Motor neuron (in vitro differentiated cells): ENCODE results near the gene KAT7. TPM values are rescaled to one million over a fixed set of nuclear protein-coding genes. Genes with fewer than 3 reads are reported as not detected.

Experiments
- ATAC-seq, 8 experiments: fragments of 200-7000 bp; cut with Tn5 transposase; replicated peaks in 6 of 8; 2 replicates each; pipeline ENCODE4 v1.8.0; 2021; ENCODE audit warnings: mild to moderate bottlenecking in 8 of 8, moderate library complexity in 8 of 8
- H3K27ac ChIP-seq, 2 donors: fragments of 250-450 bp; sonication (Bioruptor Pico); 2 replicates each; pipeline ENCODE4 v1.9.0; 2021; ENCODE audit warnings: antibody characterized with exemption in 2 of 2, mild to moderate bottlenecking in 2 of 2, moderate library complexity in 1 of 2
- H3K4me1 ChIP-seq, 2 donors: fragments of 250-450 bp; sonication (Bioruptor Pico); replicated peaks in 1 of 2; 2 replicates each; pipeline ENCODE4 v1.6.1; 2021; ENCODE audit warnings: antibody characterized with exemption in 2 of 2, mild to moderate bottlenecking in 2 of 2, moderate library complexity in 1 of 2
- H3K4me3 ChIP-seq, 5 donors: fragments of 250-450 bp; sonication (Bioruptor Pico); 2 replicates each; pipeline ENCODE4 v1.9.0; 2021; ENCODE audit warnings: antibody characterized with exemption in 5 of 5, mild to moderate bottlenecking in 5 of 5, moderate library complexity in 4 of 5
- WGBS, 10 experiments: fragments of 450-650 bp; shearing (Covaris generic); methylation state at CpG; one replicate each; pipeline ENCODE4 v1.0.0; 2022; 5-methylcytosine and 5-hydroxymethylcytosine counted together
- in situ Hi-C, 9 experiments: fragments of 400-800 bp; cut with MboI; loops; one replicate each; pipeline ENCODE4 v1.15.0; 2021; ENCODE audit warnings: low sequenced_read_pairs in 9 of 9, low pct_unique_long_range_greater_than_20kb in 2 of 9; ENCODE audit not compliant: unreplicated experiment in 9 of 9
- total RNA-seq, 8 experiments: library from RNA; unstranded; fragments of 300-600 nt; gene quantifications; 2 replicates each; pipeline versions ENCODE4 v1.2.3 to v1.2.4, GENCODE V29; 2022

Gene KAT7
- total RNA-seq, 8 experiments from 2014 or later, result 18.2 to 45.5 (median 33.7) TPM

DNA sequence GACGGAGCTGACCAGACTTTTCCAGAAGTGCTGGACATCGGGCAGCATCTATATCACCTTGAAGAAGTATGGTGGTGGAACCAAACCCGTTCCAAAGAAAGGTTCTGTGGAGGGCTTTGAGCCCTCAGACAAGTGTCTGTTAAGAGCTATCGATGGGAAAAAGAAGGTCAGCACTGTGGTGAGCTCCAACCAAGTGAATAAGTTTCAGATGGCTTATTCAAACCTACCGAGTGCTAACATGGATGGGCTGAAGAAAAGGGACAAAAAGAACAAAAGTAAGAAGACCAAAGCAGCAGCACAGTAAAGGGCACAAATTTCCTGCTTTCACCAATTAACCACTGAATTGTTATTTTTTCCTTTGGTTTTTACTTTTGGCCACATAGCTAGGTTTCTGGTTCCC lies 6.9 kb downstream of the KAT7 start:
- WGBS, 10 experiments, result 40 to 100% (median 90%) methylated on average over 1 to 5 of the region's 5 CpGs; no CpG with 5 or more reads in 3 of the 10 experiments
- ATAC-seq, result no peak
- no peak overlapping the region for H3K4me3 ChIP-seq
- in situ Hi-C loops, result no loop called here
- no peak overlapping the region for H3K27ac ChIP-seq
- no peaks in the 10 kb centered on the region for H3K4me1 ChIP-seq

DNA sequence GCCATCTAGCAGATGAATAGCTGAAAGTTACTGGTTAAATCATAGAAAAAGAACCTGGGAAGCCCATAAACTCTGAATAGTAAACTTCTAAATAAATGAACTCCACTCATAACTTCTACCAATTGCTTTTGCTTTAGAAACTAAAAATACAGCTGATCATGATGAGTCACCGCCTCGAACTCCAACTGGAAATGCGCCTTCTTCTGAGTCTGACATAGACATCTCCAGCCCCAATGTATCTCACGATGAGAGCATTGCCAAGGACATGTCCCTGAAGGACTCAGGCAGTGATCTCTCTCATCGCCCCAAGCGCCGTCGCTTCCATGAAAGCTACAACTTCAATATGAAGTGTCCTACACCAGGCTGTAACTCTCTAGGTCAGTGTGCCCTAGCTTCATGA lies 9.7 kb downstream of the KAT7 start:
- Histone ChIP-seq H3K4me1 (no peaks in the 10 kb centered on the region), H3K4me3 (no peak overlapping the region), H3K27ac (no peak overlapping the region)
- ATAC-seq, result peak in 2 of 8 experiments; percentile 61 to 62
- WGBS, 10 experiments, result 73 to 100% (median 92%) methylated on average over 1 to 8 of the region's 8 CpGs; no CpG with 5 or more reads in 1 of the 10 experiments
- in situ Hi-C loops, result no loop called here

GRCh38 chr17:49798738-49799137 lies 10.3 kb downstream of the KAT7 start:
- in situ Hi-C loops, result no loop called here
- H3K27ac ChIP-seq, result no peak overlapping the region
- WGBS, 10 experiments, result 80 to 100% (median 100%) methylated on average over 1 to 2 of the region's 2 CpGs; no CpG with 5 or more reads in 2 of the 10 experiments
- H3K4me1 ChIP-seq, result no peaks in the 10 kb centered on the region
- no peak for ATAC-seq
- no peak overlapping the region for H3K4me3 ChIP-seq

- Histone ChIP-seq H3K4me1 (peaks cover 0 to under 1% of the 10 kb centered on the region in 2 donors), H3K27ac (no peak overlapping the region), H3K4me3 (no peak overlapping the region)
- in situ Hi-C loops, result no loop called here
- 33 to 100% (median 87%) methylated on average over 1 to 4 of the region's 4 CpGs; no CpG with 5 or more reads in 1 of the 10 experiments for WGBS, 10 experiments
- ATAC-seq, result no peak
Observed at GRCh38 chr17:49809056-49809455, 20.6 kb downstream of the KAT7 start.

- H3K27ac ChIP-seq, result peak overlapping the region; percentile 44 to 54
- H3K4me1 ChIP-seq, result peaks cover 15 to 17% of the 10 kb centered on the region in 2 donors
- ATAC-seq, result peak in 6 of 8 experiments; percentile 15 to 60 (median 45)
- H3K4me3 ChIP-seq, result peak overlapping the region in 2 of 5 donors; percentile 2 to 3
- WGBS, 10 experiments, result 0 to 100% (median 31%) methylated on average over 1 to 4 of the region's 4 CpGs; no CpG with 5 or more reads in 1 of the 10 experiments
- in situ Hi-C loops, result no loop called here
Observed at GRCh38 chr17:49814781-49815529, 26.5 kb downstream of the KAT7 start.

DNA sequence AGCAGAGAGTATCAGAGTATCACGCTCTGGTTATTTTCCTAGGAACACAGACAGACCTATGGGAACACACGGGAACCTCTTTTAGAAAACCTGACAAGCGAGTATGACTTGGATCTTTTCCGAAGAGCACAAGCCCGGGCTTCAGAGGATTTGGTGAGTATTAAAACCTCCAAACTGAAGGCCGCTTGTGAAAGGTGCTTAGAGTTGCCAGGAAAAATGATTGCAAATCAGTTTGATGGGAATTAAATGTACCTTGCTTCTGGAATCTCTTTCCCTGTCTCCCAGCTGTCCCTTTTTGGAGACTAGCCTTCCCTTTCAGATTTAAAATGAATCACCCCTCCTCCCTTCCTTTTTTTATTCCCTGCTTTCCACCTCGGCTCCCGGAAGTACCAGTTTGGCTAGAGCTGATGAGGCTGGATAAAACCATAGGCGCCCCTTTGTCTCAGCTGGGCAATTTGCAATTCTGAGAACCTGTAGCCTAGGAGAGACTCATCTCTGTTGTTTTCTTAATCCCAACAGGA lies 27.3 kb downstream of the KAT7 start:
- Histone ChIP-seq H3K27ac (peak overlapping the region; percentile 44 to 54), H3K4me3 (peak overlapping the region in 1 of 5 donors; percentile 3), H3K4me1 (peaks cover 15 to 17% of the 10 kb centered on the region in 2 donors)
- in situ Hi-C loops, result no loop called here
- 16 to 100% (median 39%) methylated on average over 1 to 7 of the region's 9 CpGs; no CpG with 5 or more reads in 1 of the 10 experiments for WGBS, 10 experiments
- ATAC-seq, result peak in 6 of 8 experiments; percentile 52 to 81 (median 68)

- Histone ChIP-seq H3K4me3 (no peak overlapping the region), H3K4me1 (peaks cover 15 to 17% of the 10 kb centered on the region in 2 donors), H3K27ac (no peak overlapping the region)
- 83 to 100% (median 97%) methylated on average over 1 to 4 of the region's 4 CpGs; no CpG with 5 or more reads in 4 of the 10 experiments for WGBS, 10 experiments
- in situ Hi-C loops, result no loop called here
- ATAC-seq, result no peak
Observed at GRCh38 chr17:49817993-49818392, 29.5 kb downstream of the KAT7 start.

DNA sequence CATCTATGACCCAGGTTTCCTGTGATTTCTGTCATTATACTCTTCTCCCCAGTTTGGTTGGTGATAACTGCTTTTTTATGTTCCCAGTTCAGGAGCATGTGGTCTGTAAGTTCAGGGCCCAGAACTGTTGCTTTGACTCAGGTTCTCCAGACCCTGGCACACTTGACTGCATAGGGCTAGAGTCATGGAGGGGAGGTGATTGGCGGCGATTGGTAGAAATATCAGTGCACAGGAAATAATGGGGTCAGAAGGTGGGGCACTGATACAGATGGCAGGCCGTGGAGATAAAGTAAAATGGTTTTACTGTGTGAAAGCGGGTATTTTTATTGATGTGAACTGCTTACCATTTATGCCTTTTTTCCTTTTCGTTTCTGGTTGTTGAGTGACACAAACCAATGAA lies 30.7 kb downstream of the KAT7 start:
- Histone ChIP-seq H3K4me3 (no peak overlapping the region), H3K4me1 (peaks cover 14 to 17% of the 10 kb centered on the region in 2 donors), H3K27ac (no peak overlapping the region)
- WGBS, 10 experiments, result 71 to 98% (median 95%) methylated on average over 2 to 5 of the region's 5 CpGs; no CpG with 5 or more reads in 3 of the 10 experiments
- in situ Hi-C loops, result no loop called here
- ATAC-seq, result no peak

GRCh38 chr17:49819651-49820050 lies 31.2 kb downstream of the KAT7 start:
- peaks cover 13 to 17% of the 10 kb centered on the region in 2 donors for H3K4me1 ChIP-seq
- ATAC-seq, result no peak
- H3K4me3 ChIP-seq, result no peak overlapping the region
- 77 to 100% (median 100%) methylated on average over 1 to 2 of the region's 2 CpGs for WGBS, 10 experiments
- no peak overlapping the region for H3K27ac ChIP-seq
- in situ Hi-C loops, result no loop called here

- 100% methylated on average over 1 of the region's 1 CpG; no CpG with 5 or more reads in 6 of the 10 experiments for WGBS, 10 experiments
- Histone ChIP-seq H3K4me1 (peaks cover 9% of the 10 kb centered on the region in 2 donors), H3K27ac (no peak overlapping the region), H3K4me3 (no peak overlapping the region)
- ATAC-seq, result no peak
- in situ Hi-C loops, result no loop called here
Observed at GRCh38 chr17:49820773-49821172, 32.3 kb downstream of the KAT7 start.

GRCh38 chr17:49821466-49821865 lies 33.0 kb downstream of the KAT7 start:
- Histone ChIP-seq H3K4me3 (no peak overlapping the region), H3K4me1 (peaks cover 2 to 8% of the 10 kb centered on the region in 2 donors), H3K27ac (no peak overlapping the region)
- in situ Hi-C loops, result no loop called here
- 80 to 100% (median 100%) methylated on average over 1 to 2 of the region's 2 CpGs; no CpG with 5 or more reads in 4 of the 10 experiments for WGBS, 10 experiments
- ATAC-seq, result no peak

- Histone ChIP-seq H3K4me1 (peaks cover 0 to 4% of the 10 kb centered on the region in 2 donors), H3K4me3 (no peak overlapping the region), H3K27ac (no peak overlapping the region)
- in situ Hi-C loops, result no loop called here
- ATAC-seq, result no peak
- 100% methylated on average over 1 of the region's 1 CpG; no CpG with 5 or more reads in 4 of the 10 experiments for WGBS, 10 experiments
Observed at GRCh38 chr17:49821916-49822315, 33.4 kb downstream of the KAT7 start.

GRCh38 chr17:49822829-49823228 lies 34.3 kb downstream of the KAT7 start:
- Histone ChIP-seq H3K4me1 (no peaks in the 10 kb centered on the region), H3K4me3 (no peak overlapping the region), H3K27ac (no peak overlapping the region)
- in situ Hi-C loops, result no loop called here
- peak in 3 of 8 experiments; percentile 38 to 98 (median 97) for ATAC-seq
- WGBS, 10 experiments, result 0 to 100% (median 80%) methylated on average over 1 to 2 of the region's 2 CpGs
